Spleen (tissue), 7 donors: ENCODE measurements around the gene HRH2.

Experiments
- CTCF ChIP-seq, 11 experiments: fragments of 200-600 bp in 7 of 11; fragments of 450-650 bp in 4 of 11; sonication (generic) in 4 of 11; IDR thresholded peaks in 8 of 11; conservative IDR thresholded peaks in 3 of 11; 1 replicate in 7 of 11; 2 replicates in 4 of 11; pipeline versions ENCODE4 v1.4.0 to v1.8.0; 2016 to 2021; ENCODE audit warnings: antibody characterized with exemption in 11 of 11, inconsistent platforms in 4 of 11, mild to moderate bottlenecking in 1 of 11
- POLR2A ChIP-seq, 3 donors: fragments of 450-650 bp; IDR thresholded peaks; one replicate each; pipeline ENCODE4 v1.5.1; 2017; ENCODE audit warnings: antibody characterized with exemption in 3 of 3, mild to moderate bottlenecking in 1 of 3
- donor health status: DM: no; HTN: no; CAD: no; lungs with moderate emphysema.
- donor health status: DM: no; HTN: no; CAD: no.
- donor health status: DM: no; HTN: no; CAD: no.

GRCh38 chr5:175731756-175732465 is 74.0 kb downstream of the HRH2 start:
- TF ChIP-seq POLR2A (IDR thresholded peaks at IDR 0.05) (no peak), CTCF (IDR thresholded peaks at IDR 0.05 in 8 of 11, conservative IDR thresholded peaks at IDR 0.05 in 3 of 11) (no peak)
